Measurements from ENCODE around the gene DIPK1A. TPM values are rescaled to one million over a fixed set of nuclear protein-coding genes. Genes with fewer than 3 reads are reported as not detected.

Gene DIPK1A
- total and polyA plus RNA-seq, 10 donors: 5.4 to 15.7 (median 9.9) TPM

- 37 to 62% (median 51%) methylated on average over 4 of the region's 4 CpGs for WGBS, 5 donors
- no peaks in the 10 kb centered on the region for H3K36me3 ChIP-seq
- TF ChIP-seq POLR2A (IDR thresholded peaks at IDR 0.05): no peak
- no peak for TF ChIP-seq POLR2AphosphoS5 (IDR thresholded peaks at IDR 0.05)
- TF ChIP-seq CTCF (IDR thresholded peaks at IDR 0.05 in 8 of 11, conservative IDR thresholded peaks at IDR 0.05 in 3 of 11): peak in 2 of 11 experiments; percentile 8 to 20
- no peaks in the 10 kb centered on the region for H3K27me3 ChIP-seq (replicated peaks in 1 of 7)
- no peak overlapping the region for H3K4me3 ChIP-seq
- no peaks in the 10 kb centered on the region for H3K9me3 ChIP-seq
- peak overlapping the region in 6 of 8 donors; percentile 17 to 75 (median 58) for H3K27ac ChIP-seq
- no peak for DNase-seq
- intact Hi-C loops (cut with DNase I; ENCODE audit: low total_unique reads): loop anchor here (10.0 kb wide), 1 partner anchor 86 kb away; no protein-coding TSS in a partner anchor
- peaks cover 26 to 93% (median 68%) of the 10 kb centered on the region in 6 donors for H3K4me1 ChIP-seq
Measured at GRCh38 chr1:92951141-92951582, 10.1 kb downstream of the DIPK1A start.

GRCh38 chr1:92949937-92950817 is 11.1 kb downstream of the DIPK1A start:
- intact Hi-C loops (cut with DNase I; ENCODE audit: low total_unique reads): loop anchor here (10.0 kb wide), 1 partner anchor 85 kb away; no protein-coding TSS in a partner anchor

GRCh38 chr1:92948071-92948470 is 13.2 kb downstream of the DIPK1A start:
- whole genome bisulfite sequencing, 5 donors: 90 to 100% (median 91%) methylated on average over 1 of the region's 1 CpG
- intact Hi-C loops (cut with DNase I; ENCODE audit: low total_unique reads): no loop called here

More at GRCh38 chr1:92949937-92950817, 11.1 kb downstream of the DIPK1A start:
- Histone ChIP-seq H3K27me3 (replicated peaks in 1 of 7) (no peaks in the 10 kb centered on the region), H3K4me3 (no peak overlapping the region), H3K4me1 (peaks cover 31 to 93% (median 71%) of the 10 kb centered on the region in 6 donors), H3K9me3 (no peaks in the 10 kb centered on the region), H3K27ac (peak overlapping the region in 7 of 8 donors; percentile 5 to 75 (median 58)), H3K36me3 (no peaks in the 10 kb centered on the region)
- no peak for DNase-seq
- TF ChIP-seq POLR2A (IDR thresholded peaks at IDR 0.05) (no peak), POLR2AphosphoS5 (IDR thresholded peaks at IDR 0.05) (no peak), CTCF (IDR thresholded peaks at IDR 0.05 in 8 of 11, conservative IDR thresholded peaks at IDR 0.05 in 3 of 11) (no peak)
- WGBS, 5 donors: 80 to 91% (median 86%) methylated on average over 7 of the region's 7 CpGs

More at GRCh38 chr1:92948071-92948470, 13.2 kb downstream of the DIPK1A start:
- TF ChIP-seq POLR2A (IDR thresholded peaks at IDR 0.05): no peak
- no peak for TF ChIP-seq CTCF (IDR thresholded peaks at IDR 0.05 in 8 of 11, conservative IDR thresholded peaks at IDR 0.05 in 3 of 11)
- no peak for TF ChIP-seq POLR2AphosphoS5 (IDR thresholded peaks at IDR 0.05)
- H3K4me1 ChIP-seq: peaks cover 33 to 93% (median 68%) of the 10 kb centered on the region in 6 donors
- DNase-seq: no peak
- H3K9me3 ChIP-seq: no peaks in the 10 kb centered on the region
- H3K27me3 ChIP-seq (replicated peaks in 1 of 7): no peaks in the 10 kb centered on the region
- H3K4me3 ChIP-seq: no peak overlapping the region
- no peaks in the 10 kb centered on the region for H3K36me3 ChIP-seq
- peak overlapping the region in 1 of 8 donors; percentile 19 for H3K27ac ChIP-seq

All from spleen (tissue), 11 donors.